ENCODE data around the gene FOXF2.

Gene FOXF2

DNA sequence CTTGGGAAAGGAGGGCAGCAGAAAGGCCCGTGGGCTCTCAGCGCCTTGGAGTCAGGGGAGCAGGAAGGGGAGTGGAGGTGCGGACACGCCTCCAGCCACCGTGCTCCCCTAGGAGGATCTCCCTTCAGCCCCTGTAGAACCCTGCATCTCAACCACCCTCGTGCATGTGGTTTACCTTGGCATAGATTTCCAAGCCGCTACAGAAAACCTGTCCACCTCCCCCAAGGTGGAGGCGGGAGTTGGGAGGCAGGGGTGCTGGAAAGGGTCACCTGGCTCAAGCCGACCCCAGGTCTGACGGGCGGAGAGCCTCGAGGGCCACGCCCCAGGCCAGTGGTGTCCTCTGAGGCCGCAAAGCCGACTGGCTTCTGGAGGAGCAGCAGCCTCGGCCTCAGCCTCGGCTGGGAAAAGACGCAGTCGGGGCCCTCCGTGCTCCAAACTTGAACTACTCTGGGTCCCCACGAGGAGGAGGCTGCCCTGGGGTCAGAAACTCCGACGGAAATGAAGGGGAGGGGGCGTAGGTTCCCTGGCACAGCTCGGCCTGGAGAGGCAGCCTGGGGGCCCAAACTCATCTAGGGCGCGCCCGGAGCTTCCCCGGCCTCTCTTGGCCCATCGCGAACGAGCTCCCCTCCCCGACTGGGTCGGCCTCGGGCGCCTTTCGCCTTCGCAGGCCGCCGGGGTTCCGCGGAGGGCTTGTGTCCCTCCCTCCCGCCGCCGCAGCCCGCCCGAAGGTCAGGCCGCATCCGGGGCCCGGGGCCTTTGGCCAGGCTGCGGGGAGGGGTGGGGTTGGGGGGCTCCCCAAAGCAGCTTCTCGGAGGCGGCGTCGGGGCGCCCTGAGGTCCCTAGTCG is 6.3 kb upstream of the FOXF2 start:
- no peak for DNase-seq (ENCODE audit: low read depth)
- no peak for TF ChIP-seq CTCF (conservative IDR thresholded peaks at IDR 0.05; ENCODE audit: low read depth, low read length)
- no peak overlapping the region for H3K4me3 ChIP-seq (ENCODE audit: low read length)

DNA sequence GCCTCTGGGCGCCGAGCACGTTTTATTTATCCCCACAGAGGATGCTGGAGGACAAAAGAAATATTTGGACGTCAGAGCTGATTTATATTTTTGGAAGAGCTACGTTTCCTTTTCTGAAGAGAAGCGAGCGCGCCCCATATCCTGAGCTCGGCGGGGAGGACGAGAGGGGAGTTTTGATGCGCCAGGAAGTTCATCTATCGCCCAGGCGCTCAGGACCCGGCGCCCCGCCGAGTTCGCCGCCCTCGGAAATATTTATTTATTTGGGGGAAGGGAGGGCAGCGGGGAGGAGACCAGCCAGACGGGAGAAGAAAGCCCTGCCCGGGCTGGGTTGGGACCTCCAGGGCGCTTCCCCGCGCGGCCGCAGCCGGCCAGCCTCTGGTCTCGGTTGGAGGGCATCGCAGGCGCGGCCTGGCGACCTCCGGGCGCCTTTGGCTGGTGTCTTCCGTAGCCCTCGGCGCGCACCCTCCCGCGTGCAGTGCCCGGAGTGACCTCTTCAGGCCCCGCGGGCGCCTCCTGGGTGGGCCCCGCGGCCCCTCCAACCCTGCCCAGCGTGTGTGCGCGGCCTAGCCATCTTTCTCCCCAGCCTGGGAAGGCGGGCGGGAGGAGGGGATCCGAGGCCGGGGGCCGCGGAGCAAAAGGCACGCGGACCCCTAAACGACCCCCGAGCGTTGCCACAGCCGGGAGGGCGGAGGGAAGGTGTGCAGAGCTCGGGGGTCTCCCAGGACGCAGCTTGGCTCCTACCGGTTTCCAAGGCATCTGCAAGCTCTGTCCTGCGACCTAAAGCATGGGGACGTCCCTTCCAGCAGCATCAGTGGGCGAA is 5.4 kb upstream of the FOXF2 start:
- no peak overlapping the region for H3K4me3 ChIP-seq (ENCODE audit: low read length)
- TF ChIP-seq CTCF (conservative IDR thresholded peaks at IDR 0.05; ENCODE audit: low read depth, low read length), result no peak
- DNase-seq (ENCODE audit: low read depth), result no peak

DNA sequence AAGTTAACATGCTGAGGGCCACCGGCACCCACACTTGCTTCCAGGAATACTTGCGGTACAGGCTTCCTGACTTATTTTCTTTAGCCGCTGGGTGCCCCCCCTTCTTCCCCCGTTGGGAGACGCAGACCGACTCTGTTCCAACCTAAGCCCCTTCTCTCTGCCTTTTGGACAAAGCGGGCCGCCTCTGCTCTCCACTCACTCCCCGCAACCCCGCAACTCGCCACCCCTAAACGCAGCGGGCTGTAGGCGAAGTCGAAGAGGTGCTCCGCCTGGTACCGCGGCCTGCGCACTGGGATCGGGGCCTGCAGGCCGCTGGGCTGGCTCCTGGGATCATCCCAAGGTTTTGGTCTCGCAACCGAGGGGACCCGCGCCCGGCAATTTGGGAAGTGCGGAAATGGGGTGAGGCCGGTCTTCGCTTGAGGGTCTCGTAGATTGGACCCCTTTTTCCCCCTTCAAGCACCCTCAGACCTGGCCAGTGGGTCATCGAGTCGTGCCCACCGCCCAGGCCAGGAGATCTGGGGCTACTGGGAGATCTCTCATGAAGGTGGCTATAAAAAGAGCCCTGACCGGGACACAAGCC is 4.7 kb upstream of the FOXF2 start:
- no peak for TF ChIP-seq CTCF (conservative IDR thresholded peaks at IDR 0.05; ENCODE audit: low read depth, low read length)
- H3K4me3 ChIP-seq (ENCODE audit: low read length), result no peak overlapping the region
- DNase-seq (ENCODE audit: low read depth), result no peak

DNA sequence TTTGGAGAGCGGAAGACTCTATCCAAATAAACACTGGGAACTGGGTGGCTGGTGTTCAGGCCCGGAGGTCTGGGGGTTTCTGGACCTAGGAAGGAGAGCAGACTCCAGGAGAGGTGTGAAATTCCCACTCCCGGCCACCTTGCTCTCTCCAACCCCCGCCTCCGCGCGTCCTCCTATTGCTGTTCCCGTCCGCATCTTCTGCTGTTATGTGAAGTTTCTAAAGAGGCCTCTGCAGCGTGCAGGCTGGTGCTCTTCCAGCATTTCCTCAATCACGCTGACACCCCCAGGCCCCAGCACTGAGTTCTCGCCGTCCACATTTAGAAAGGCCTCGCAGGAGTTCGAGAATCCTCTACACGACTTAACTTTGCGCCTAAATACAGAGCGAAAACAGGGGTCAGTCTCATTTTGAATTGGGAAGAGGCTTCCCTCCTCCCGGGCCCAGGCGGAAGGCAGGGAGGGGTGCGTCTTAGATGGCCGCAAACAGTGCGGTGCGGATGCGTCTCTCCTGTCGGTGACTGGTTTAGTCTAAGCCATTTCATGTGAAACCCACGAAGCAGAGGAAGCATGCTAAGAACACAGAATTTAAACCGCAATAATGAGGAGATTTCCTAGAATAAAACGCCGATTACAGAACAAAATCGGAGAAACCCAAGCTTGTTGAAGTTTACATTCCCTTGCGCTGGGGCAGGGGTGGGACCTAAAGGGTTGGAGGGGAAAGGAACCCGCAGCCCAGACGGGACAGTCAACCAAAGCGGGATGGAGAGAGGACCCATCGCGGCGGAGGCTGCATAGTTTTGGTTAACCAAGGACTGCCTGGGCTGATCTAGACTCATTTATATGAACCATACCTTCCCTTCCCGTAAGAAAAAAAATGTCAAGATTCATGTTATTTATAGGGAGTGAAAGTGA is 4.0 kb upstream of the FOXF2 start:
- TF ChIP-seq CTCF (conservative IDR thresholded peaks at IDR 0.05; ENCODE audit: low read depth, low read length), result no peak
- no peak for DNase-seq (ENCODE audit: low read depth)

DNA sequence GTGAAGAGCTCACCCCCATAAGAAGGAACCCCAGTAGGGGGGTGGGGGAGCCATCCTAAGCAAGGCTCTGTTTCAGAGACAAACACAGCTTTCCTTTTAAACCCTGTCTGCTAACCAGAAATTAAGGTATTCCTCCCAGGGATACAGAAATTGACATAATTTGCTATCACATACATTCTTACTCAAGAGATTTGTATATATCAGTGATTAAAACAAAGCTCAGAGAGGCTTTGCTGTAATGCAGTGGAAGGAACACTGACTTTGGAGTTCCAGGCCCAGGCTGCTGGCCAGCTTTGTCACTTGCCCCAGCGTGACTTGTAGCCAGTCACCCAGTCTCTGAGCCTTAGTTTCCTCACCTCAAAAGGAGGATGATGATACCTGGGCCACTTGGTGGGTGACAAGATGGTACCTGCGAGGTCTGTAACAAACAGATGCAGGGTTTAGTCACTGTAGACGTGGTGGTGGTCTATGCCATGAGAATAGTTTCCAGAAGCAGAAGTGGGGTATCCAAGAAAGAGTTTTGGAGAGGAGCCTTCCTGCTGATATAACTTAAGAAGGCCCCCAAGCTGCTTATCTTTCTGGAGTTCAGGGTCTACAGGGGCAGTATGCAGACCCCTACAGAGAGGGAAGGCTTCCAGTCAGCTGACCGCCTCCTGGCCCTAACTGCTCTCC is 3.2 kb upstream of the FOXF2 start:
- no peak for DNase-seq (ENCODE audit: low read depth)
- no peak overlapping the region for H3K4me3 ChIP-seq (ENCODE audit: low read length)
- TF ChIP-seq CTCF (conservative IDR thresholded peaks at IDR 0.05; ENCODE audit: low read depth, low read length), result no peak

More for the DNA sequence above, 4.0 kb upstream of the FOXF2 start:
- no peak overlapping the region for H3K4me3 ChIP-seq (ENCODE audit: low read length)

- no peak overlapping the region for H3K4me3 ChIP-seq (ENCODE audit: low read length)
- no peak for TF ChIP-seq CTCF (conservative IDR thresholded peaks at IDR 0.05; ENCODE audit: low read depth, low read length)
- DNase-seq (ENCODE audit: low read depth), result no peak
Measured at GRCh38 chr6:1387538-1387875, 1.9 kb upstream of the FOXF2 start.

Measured in retinal pigment epithelial cell (primary cell).